Measurements from ENCODE around the gene NT5DC3.

DNA sequence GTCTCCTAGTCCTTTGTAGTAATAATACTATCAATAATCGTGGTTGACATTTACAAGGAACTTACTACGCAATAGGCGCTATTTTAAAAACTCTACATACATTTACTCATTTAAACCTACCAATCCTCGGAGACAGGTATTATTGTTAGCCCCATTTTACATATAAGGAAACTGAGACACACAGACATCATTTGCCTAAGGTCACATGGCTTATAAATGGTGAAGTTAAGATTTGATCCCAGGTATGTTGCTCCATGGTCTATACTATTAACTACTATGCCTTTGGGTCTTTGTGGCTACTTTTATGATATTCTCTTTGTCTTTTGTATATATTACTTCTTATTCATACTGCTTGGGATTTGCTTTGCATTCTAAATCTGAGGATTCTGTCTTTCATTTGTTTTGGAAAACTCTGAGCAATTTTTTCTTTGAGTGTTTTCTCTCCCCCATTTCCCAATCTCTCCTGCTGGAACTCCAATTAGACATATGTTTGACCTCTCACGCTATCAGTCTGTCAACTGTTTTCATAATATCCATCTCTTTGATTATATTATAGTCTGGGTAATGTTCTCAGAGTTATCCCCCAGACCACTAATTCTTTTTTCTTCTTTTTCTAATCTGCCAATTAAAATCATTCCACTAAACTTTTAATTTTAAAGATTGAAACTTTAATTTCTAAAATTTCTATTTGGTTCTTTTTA is 10.9 kb downstream of the NT5DC3 start:
- no peak for TF ChIP-seq POLR2A (IDR thresholded peaks at IDR 0.05; ENCODE audit: insufficient read depth in 1 of 2, low read depth in 2 of 2, low read length in 2 of 2)
- no peak for TF ChIP-seq SATB2 (CRISPR knock-in tag; IDR thresholded peaks at IDR 0.05)
- TF ChIP-seq, protein P1, sequence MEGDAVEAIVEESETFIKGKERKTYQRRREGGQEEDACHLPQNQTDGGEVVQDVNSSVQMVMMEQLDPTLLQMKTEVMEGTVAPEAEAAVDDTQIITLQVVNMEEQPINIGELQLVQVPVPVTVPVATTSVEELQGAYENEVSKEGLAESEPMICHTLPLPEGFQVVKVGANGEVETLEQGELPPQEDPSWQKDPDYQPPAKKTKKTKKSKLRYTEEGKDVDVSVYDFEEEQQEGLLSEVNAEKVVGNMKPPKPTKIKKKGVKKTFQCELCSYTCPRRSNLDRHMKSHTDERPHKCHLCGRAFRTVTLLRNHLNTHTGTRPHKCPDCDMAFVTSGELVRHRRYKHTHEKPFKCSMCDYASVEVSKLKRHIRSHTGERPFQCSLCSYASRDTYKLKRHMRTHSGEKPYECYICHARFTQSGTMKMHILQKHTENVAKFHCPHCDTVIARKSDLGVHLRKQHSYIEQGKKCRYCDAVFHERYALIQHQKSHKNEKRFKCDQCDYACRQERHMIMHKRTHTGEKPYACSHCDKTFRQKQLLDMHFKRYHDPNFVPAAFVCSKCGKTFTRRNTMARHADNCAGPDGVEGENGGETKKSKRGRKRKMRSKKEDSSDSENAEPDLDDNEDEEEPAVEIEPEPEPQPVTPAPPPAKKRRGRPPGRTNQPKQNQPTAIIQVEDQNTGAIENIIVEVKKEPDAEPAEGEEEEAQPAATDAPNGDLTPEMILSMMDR (CRISPR knock-in tag; IDR thresholded peaks at IDR 0.05) = no peak
- no peak for TF ChIP-seq FOSL2 (CRISPR knock-in tag; IDR thresholded peaks at IDR 0.05)
- TF ChIP-seq, protein P2, sequence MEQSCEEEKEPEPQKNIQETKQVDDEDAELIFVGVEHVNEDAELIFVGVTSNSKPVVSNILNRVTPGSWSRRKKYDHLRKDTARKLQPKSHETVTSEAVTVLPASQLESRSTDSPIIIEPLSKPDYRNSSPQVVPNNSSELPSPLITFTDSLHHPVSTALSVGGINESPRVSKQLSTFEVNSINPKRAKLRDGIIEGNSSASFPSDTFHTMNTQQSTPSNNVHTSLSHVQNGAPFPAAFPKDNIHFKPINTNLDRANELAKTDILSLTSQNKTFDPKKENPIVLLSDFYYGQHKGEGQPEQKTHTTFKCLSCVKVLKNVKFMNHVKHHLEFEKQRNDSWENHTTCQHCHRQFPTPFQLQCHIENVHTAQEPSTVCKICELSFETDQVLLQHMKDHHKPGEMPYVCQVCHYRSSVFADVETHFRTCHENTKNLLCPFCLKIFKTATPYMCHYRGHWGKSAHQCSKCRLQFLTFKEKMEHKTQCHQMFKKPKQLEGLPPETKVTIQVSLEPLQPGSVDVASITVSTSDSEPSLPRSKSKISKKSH (CRISPR knock-in tag; IDR thresholded peaks at IDR 0.05; ENCODE audit: borderline replicate concordance) = no peak
- TF ChIP-seq PRPF4 (IDR thresholded peaks at IDR 0.05; ENCODE audit: low read depth, low read length, poor library complexity, severe bottlenecking) = no peak
- TF ChIP-seq, protein P3, sequence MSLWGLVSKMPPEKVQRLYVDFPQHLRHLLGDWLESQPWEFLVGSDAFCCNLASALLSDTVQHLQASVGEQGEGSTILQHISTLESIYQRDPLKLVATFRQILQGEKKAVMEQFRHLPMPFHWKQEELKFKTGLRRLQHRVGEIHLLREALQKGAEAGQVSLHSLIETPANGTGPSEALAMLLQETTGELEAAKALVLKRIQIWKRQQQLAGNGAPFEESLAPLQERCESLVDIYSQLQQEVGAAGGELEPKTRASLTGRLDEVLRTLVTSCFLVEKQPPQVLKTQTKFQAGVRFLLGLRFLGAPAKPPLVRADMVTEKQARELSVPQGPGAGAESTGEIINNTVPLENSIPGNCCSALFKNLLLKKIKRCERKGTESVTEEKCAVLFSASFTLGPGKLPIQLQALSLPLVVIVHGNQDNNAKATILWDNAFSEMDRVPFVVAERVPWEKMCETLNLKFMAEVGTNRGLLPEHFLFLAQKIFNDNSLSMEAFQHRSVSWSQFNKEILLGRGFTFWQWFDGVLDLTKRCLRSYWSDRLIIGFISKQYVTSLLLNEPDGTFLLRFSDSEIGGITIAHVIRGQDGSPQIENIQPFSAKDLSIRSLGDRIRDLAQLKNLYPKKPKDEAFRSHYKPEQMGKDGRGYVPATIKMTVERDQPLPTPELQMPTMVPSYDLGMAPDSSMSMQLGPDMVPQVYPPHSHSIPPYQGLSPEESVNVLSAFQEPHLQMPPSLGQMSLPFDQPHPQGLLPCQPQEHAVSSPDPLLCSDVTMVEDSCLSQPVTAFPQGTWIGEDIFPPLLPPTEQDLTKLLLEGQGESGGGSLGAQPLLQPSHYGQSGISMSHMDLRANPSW (CRISPR knock-in tag; IDR thresholded peaks at IDR 0.05; ENCODE audit: borderline replicate concordance) = no peak
- TF ChIP-seq, protein P4, sequence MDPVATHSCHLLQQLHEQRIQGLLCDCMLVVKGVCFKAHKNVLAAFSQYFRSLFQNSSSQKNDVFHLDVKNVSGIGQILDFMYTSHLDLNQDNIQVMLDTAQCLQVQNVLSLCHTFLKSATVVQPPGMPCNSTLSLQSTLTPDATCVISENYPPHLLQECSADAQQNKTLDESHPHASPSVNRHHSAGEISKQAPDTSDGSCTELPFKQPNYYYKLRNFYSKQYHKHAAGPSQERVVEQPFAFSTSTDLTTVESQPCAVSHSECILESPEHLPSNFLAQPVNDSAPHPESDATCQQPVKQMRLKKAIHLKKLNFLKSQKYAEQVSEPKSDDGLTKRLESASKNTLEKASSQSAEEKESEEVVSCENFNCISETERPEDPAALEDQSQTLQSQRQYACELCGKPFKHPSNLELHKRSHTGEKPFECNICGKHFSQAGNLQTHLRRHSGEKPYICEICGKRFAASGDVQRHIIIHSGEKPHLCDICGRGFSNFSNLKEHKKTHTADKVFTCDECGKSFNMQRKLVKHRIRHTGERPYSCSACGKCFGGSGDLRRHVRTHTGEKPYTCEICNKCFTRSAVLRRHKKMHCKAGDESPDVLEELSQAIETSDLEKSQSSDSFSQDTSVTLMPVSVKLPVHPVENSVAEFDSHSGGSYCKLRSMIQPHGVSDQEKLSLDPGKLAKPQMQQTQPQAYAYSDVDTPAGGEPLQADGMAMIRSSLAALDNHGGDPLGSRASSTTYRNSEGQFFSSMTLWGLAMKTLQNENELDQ (CRISPR knock-in tag; IDR thresholded peaks at IDR 0.05; ENCODE audit: borderline replicate concordance) = no peak
- TF ChIP-seq NCOA1 (CRISPR knock-in tag; IDR thresholded peaks at IDR 0.05) = no peak
- no peak for TF ChIP-seq FOXA1 (IDR thresholded peaks at IDR 0.05)
- no peak for TF ChIP-seq FOXA1 (CRISPR knock-in tag; IDR thresholded peaks at IDR 0.05)
- no peak for TF ChIP-seq MAZ (IDR thresholded peaks at IDR 0.05; ENCODE audit: borderline replicate concordance, low read depth, low read length)
- no peak for TF ChIP-seq MAZ (CRISPR knock-in tag; IDR thresholded peaks at IDR 0.05; ENCODE audit: low read depth)
- TF ChIP-seq, protein P5, sequence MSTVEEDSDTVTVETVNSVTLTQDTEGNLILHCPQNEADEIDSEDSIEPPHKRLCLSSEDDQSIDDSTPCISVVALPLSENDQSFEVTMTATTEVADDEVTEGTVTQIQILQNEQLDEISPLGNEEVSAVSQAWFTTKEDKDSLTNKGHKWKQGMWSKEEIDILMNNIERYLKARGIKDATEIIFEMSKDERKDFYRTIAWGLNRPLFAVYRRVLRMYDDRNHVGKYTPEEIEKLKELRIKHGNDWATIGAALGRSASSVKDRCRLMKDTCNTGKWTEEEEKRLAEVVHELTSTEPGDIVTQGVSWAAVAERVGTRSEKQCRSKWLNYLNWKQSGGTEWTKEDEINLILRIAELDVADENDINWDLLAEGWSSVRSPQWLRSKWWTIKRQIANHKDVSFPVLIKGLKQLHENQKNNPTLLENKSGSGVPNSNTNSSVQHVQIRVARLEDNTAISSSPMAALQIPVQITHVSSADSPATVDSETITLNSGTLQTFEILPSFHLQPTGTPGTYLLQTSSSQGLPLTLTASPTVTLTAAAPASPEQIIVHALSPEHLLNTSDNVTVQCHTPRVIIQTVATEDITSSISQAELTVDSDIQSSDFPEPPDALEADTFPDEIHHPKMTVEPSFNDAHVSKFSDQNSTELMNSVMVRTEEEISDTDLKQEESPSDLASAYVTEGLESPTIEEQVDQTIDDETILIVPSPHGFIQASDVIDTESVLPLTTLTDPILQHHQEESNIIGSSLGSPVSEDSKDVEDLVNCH (CRISPR knock-in tag; IDR thresholded peaks at IDR 0.05) = no peak
- no peak for TF ChIP-seq YY1 (IDR thresholded peaks at IDR 0.05; ENCODE audit: insufficient read depth, insufficient replicate concordance, low read depth, low read length)

All from HepG2 (cell line).